ENCODE data around the gene SLC28A2.

DNA sequence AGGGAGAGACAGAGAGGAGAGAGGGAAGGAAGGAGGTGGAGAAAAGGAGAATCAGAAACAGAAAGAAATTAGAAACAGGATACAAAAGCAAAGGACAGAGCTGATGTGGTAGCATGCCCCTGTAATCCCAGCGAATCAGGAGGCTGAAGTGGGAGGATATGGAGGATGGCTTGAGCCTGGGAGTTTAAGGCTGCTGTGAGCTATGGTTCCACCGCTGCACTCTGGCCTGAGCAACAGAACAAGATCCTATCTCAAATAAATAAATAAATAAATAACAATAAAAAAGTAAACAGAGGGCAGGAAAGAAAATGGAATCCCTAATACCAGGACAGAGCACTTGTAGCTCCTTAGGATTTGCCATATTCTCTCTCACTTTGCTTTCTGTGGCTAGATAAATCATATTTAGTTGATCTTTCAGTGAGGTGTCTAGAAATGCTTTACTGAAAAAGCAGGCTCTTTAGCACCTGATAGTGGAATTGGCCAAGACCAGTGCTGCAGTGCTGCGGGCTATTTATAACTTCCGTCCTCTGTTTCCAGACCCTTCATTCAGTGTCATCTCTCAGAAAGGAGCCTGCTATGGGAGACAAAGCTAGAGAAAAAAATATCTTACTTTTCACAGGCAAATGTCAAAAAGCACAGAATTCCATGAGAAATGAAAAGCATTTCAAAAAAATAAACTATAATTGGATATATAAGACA lies 20.0 kb upstream of the SLC28A2 start:
- TF ChIP-seq SRF (IDR thresholded peaks at IDR 0.05; ENCODE audit: low read depth, low read length) (no peak), POLR2A (IDR thresholded peaks at IDR 0.05; ENCODE audit: insufficient read depth in 1 of 2, low read depth in 2 of 2, low read length in 2 of 2) (no peak), SPEN (CRISPR knock-in tag; IDR thresholded peaks at IDR 0.05; ENCODE audit: low read depth) (no peak), CHD2 (IDR thresholded peaks at IDR 0.05; ENCODE audit: low read depth, low read length) (no peak), MAZ (IDR thresholded peaks at IDR 0.05; ENCODE audit: borderline replicate concordance, low read depth, low read length) (no peak), MAZ (CRISPR knock-in tag; IDR thresholded peaks at IDR 0.05; ENCODE audit: low read depth) (no peak), NFKBIZ (CRISPR knock-in tag; IDR thresholded peaks at IDR 0.05) (no peak), POLR2AphosphoS5 (IDR thresholded peaks at IDR 0.05; ENCODE audit: low read depth, low read length) (no peak)
- TF ChIP-seq, protein P1, sequence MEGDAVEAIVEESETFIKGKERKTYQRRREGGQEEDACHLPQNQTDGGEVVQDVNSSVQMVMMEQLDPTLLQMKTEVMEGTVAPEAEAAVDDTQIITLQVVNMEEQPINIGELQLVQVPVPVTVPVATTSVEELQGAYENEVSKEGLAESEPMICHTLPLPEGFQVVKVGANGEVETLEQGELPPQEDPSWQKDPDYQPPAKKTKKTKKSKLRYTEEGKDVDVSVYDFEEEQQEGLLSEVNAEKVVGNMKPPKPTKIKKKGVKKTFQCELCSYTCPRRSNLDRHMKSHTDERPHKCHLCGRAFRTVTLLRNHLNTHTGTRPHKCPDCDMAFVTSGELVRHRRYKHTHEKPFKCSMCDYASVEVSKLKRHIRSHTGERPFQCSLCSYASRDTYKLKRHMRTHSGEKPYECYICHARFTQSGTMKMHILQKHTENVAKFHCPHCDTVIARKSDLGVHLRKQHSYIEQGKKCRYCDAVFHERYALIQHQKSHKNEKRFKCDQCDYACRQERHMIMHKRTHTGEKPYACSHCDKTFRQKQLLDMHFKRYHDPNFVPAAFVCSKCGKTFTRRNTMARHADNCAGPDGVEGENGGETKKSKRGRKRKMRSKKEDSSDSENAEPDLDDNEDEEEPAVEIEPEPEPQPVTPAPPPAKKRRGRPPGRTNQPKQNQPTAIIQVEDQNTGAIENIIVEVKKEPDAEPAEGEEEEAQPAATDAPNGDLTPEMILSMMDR (CRISPR knock-in tag; IDR thresholded peaks at IDR 0.05), result no peak
- TF ChIP-seq, protein P2, sequence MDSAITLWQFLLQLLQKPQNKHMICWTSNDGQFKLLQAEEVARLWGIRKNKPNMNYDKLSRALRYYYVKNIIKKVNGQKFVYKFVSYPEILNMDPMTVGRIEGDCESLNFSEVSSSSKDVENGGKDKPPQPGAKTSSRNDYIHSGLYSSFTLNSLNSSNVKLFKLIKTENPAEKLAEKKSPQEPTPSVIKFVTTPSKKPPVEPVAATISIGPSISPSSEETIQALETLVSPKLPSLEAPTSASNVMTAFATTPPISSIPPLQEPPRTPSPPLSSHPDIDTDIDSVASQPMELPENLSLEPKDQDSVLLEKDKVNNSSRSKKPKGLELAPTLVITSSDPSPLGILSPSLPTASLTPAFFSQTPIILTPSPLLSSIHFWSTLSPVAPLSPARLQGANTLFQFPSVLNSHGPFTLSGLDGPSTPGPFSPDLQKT (CRISPR knock-in tag; IDR thresholded peaks at IDR 0.05; ENCODE audit: borderline replicate concordance), result no peak
